Activated T-helper 1 cell treated with anti-CD3 and anti-CD28 coated beads, Interleukin-12 subunit alpha, Interleukin-12 subunit beta, Interleukin-2, Interleukin-4 antibody, amounts not matched to agents 30 ng/mL and 10 ng/mL and 1 ng/mL, durations not matched to agents 14 hours and 24 hours and 36 hours (primary cell): ENCODE data around the gene NOL9. TPM values are rescaled to one million over a fixed set of nuclear protein-coding genes. Genes with fewer than 3 reads are reported as not detected.

Experiments used
- DNase-seq: peaks from one replicate; pipeline ENCODE4 v3.0.0; 2021; ENCODE audit warnings: low spot score
- H3K27ac Mint-ChIP-seq: one replicate; pipeline ENCODE4 v1.8.0; 2021; ENCODE audit warnings: mild to moderate bottlenecking, mixed read lengths
- H3K27me3 Mint-ChIP-seq: one replicate; pipeline ENCODE4 v1.8.0; 2022; ENCODE audit warnings: mild to moderate bottlenecking, moderate library complexity, mixed read lengths; ENCODE audit not compliant: insufficient read depth
- H3K36me3 Mint-ChIP-seq: one replicate; pipeline ENCODE4 v1.8.0; 2021; ENCODE audit warnings: low read depth, mixed read lengths
- H3K4me1 Mint-ChIP-seq: one replicate; pipeline ENCODE4 v1.8.0; 2021; ENCODE audit warnings: low read depth, mixed read lengths
- H3K4me3 Mint-ChIP-seq: one replicate; pipeline ENCODE4 v1.8.0; 2021; ENCODE audit warnings: mild to moderate bottlenecking, moderate library complexity, mixed read lengths
- H3K9me3 Mint-ChIP-seq: one replicate; pipeline ENCODE4 v1.8.0; 2021; ENCODE audit warnings: mixed read lengths
- intact Hi-C: fragments of 100-400 bp; cut with micrococcal nuclease; formaldehyde crosslinking; loops from one replicate; pipeline ENCODE4 v1.15.1; 2024
- total RNA-seq: library from RNA; stranded (reverse); gene quantifications from 2 replicates; pipeline ENCODE4 v1.2.3, GENCODE V29; 2022

NOL9 gene
- total RNA-seq, 1 donor from 2014 or later, result 50.4 TPM

DNA sequence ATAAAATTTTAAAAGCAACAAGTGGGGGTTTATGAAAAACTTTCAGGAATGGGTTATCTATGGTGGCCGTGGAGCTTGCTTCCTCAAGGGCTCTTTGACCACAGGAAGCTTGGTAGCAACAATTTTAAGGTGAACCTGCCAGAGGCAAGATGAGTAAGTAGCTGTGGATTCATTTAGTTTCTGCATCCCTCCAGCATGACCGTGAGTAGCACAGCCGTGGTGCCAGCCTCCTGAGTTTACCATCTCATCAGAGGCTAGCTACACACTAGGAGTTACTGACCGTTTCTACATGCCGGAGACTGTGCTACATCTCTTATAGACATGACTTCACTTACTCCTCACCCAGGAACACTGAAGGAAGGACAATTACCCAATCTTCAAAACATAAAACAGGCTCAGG lies 32.8 kb downstream of the NOL9 start:
- H3K27me3 Mint-ChIP-seq, result no peaks in the 10 kb centered on the region
- H3K4me1 Mint-ChIP-seq, result no peaks in the 10 kb centered on the region
- H3K36me3 Mint-ChIP-seq, result peaks cover 15% of the 10 kb centered on the region
- no peak overlapping the region for H3K4me3 Mint-ChIP-seq
- intact Hi-C loops, result no loop called here
- H3K9me3 Mint-ChIP-seq, result no peaks in the 10 kb centered on the region
- DNase-seq, result no peak
- H3K27ac Mint-ChIP-seq, result no peak overlapping the region

DNA sequence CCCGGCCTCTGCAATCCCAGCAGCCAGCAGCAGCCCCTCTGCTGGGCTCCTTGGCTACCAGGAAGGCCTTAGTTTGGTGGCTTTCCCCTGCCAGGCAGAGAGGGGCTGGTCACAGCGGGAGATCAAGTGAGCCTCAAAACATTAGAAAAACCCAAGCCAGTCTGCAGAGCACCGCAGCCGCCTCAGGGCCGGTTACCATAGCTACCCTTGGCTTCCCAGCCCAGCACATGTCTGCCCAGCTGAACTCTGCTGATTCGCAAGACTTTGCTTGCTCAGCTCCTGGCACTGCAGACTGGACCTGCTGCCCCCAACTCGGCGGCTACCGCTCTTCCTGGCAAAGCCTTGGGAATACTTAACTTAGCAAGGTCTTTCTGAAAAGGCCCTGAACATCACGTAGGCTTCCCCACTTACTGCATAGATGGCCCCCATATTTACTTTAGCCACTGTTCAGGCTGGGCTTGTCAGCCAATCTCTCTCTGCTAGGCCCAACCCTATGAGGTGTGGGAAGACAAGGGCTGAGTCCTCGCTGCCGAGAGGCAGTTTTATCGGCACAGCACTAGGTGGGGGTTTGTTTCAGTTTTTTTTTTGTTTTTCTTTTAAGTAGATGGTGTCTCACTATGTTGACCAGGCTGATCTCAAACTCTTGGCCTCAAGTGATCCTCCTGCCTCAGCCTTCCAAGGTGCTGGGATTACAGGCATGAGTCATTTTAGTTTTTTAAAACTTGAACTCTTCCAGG lies 34.2 kb downstream of the NOL9 start:
- Mint-ChIP-seq H3K36me3 (peaks cover 9% of the 10 kb centered on the region), H3K27me3 (no peaks in the 10 kb centered on the region), H3K27ac (no peak overlapping the region), H3K4me3 (no peak overlapping the region), H3K9me3 (no peaks in the 10 kb centered on the region), H3K4me1 (no peaks in the 10 kb centered on the region)
- DNase-seq, result no peak
- intact Hi-C loops, result no loop called here

DNA sequence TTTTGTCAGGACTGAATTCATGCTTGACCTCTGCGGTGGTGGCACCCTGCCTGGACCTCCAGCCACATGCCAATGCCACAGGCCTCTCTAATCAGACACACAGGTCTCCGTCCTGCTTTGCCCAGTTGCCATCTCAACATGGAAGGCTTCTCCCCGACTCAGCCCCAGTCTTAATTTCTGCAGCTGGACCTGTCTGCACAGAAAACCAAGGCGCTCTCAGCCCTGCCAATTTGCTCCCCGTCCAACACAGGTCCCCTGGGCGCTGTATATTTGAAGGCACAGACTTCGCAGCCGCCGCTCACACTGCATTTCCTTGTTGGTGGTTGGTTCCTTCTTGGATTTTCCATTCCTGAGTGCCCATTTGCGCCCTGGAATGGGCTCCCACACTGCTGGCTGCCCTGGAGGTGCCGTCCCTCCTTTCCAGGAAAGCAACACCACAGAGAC lies 34.8 kb downstream of the NOL9 start:
- no peaks in the 10 kb centered on the region for H3K27me3 Mint-ChIP-seq
- H3K4me1 Mint-ChIP-seq, result no peaks in the 10 kb centered on the region
- H3K9me3 Mint-ChIP-seq, result no peaks in the 10 kb centered on the region
- H3K4me3 Mint-ChIP-seq, result no peak overlapping the region
- intact Hi-C loops, result no loop called here
- peaks cover 9% of the 10 kb centered on the region for H3K36me3 Mint-ChIP-seq
- H3K27ac Mint-ChIP-seq, result no peak overlapping the region
- DNase-seq, result no peak

DNA sequence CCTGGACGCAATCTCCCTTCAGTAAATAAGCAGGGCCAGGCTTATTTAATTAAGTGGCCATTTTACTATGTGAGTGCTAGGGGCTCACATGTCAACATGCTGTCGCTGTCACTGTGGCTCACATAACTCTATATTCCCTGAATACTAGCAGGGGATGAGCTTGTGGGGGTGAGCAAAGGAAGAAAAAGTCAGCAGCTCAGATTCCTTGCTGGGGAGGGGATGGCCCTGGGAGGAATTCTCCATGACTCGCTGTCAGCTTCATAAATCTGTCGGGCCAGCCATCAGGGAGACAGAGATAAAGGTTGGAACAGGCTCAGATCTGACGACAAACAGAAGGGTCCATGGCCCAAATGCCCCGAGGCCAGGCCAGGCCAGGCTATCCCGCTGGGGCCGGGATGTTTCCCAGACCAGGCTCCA lies 36.9 kb downstream of the NOL9 start:
- intact Hi-C loops, result no loop called here
- H3K36me3 Mint-ChIP-seq, result peaks cover 3% of the 10 kb centered on the region
- no peak for DNase-seq
- no peak overlapping the region for H3K27ac Mint-ChIP-seq
- H3K9me3 Mint-ChIP-seq, result no peaks in the 10 kb centered on the region
- H3K4me3 Mint-ChIP-seq, result no peak overlapping the region
- H3K4me1 Mint-ChIP-seq, result no peaks in the 10 kb centered on the region
- H3K27me3 Mint-ChIP-seq, result no peaks in the 10 kb centered on the region

DNA sequence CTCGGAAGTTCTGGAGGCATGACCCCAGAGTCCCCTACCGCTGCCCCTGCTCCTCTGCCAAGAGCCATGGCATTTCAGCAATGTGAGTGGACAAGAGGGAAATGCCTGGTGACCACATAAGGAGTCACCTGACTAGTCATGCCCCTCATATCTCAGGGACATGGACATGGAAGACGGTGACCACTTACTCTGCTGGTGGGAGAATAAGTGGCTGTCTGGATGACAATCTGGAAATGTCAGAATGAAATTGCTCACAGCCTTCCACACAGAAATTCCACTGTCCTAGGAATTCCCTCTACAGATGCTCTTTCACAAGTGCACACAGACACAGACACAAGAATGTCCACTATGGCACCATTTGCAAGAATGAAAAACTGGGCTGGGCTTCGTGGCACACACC lies 38.5 kb downstream of the NOL9 start:
- no peaks in the 10 kb centered on the region for H3K9me3 Mint-ChIP-seq

DNA sequence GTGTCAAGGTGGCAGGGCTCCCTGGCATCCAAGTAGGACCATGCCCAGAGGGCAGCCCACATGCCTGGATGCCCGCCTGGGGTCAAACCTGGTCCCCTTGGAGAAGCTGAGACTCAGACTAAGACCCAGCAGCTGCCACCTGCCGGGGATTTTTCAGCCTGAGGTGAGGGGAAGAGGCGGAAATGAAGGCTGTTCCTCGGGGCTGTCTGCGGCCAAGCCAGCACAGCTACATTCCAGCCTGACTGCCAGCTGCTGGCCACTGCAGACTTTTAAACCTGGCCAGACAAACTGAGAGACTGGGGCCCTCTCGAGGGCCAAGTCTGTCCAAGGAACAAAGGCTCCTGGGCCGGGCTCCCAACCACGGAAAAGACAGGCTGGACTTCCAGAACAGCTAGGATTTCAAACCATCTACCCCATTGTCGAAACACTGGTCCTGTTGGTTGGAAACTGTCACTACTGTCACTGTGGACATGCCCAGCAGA lies 41.0 kb downstream of the NOL9 start:
- no peaks in the 10 kb centered on the region for H3K9me3 Mint-ChIP-seq
- H3K27ac Mint-ChIP-seq, result no peak overlapping the region
- H3K27me3 Mint-ChIP-seq, result no peaks in the 10 kb centered on the region
- DNase-seq, result no peak
- intact Hi-C loops, result no loop called here
- no peaks in the 10 kb centered on the region for H3K4me1 Mint-ChIP-seq
- no peak overlapping the region for H3K4me3 Mint-ChIP-seq
- no peaks in the 10 kb centered on the region for H3K36me3 Mint-ChIP-seq

More for the DNA sequence above, 38.5 kb downstream of the NOL9 start:
- H3K4me3 Mint-ChIP-seq, result no peak overlapping the region
- no peaks in the 10 kb centered on the region for H3K27me3 Mint-ChIP-seq
- H3K36me3 Mint-ChIP-seq, result no peaks in the 10 kb centered on the region
- intact Hi-C loops, result no loop called here
- DNase-seq, result no peak
- H3K4me1 Mint-ChIP-seq, result no peaks in the 10 kb centered on the region
- H3K27ac Mint-ChIP-seq, result no peak overlapping the region

DNA sequence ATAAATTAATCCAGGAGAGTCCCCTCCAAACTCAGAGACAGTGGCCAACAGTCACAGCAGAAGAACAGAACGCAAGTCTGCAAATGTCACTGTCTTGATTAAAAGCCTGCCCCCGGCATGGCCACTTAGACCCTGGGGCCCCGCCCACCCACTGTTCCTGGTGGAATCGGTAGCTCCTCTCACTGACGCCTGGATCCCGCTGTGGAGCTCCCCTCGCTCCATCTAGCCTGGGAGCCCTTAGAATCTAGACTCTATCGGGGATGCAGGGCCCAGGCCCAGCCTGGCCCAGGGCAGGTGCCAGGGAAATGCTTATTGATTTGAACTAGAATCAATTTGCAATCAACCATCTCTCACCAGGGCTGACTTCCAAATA lies 41.4 kb downstream of the NOL9 start:
- Mint-ChIP-seq H3K27me3 (no peaks in the 10 kb centered on the region), H3K4me3 (no peak overlapping the region), H3K9me3 (no peaks in the 10 kb centered on the region), H3K36me3 (no peaks in the 10 kb centered on the region), H3K4me1 (no peaks in the 10 kb centered on the region), H3K27ac (no peak overlapping the region)
- intact Hi-C loops, result no loop called here
- no peak for DNase-seq

DNA sequence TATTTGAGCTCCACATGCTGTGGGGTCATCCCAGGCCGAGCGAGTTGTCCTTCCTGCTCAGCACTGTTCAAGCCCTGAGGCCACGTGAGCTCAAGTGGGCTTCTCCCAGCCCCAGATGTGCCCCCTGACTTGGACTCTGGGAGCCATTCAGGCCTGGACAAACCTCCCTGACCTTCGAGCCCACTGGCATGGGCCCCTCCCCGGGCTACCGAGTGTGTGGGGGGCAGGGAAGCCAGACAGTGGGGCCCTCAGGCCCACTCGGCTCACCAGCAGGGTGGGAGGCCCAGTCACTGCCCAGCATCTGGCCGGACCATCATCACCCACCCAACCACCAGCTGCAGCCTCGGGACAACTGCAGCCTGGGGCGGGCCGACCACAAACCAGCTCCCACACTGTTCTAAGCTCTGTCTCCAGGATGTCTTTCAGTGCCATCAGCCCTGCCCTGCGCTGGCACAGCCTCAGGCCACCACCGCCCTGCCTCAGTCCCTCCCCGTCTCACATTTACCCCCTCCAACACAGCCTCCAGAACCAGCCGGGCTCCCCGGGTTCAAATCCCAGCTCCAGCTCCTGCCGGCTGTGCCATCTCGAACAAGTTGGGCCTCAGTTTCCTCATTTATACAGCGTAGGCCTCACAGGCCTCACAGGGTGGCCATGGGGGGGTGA lies 41.9 kb downstream of the NOL9 start:
- no peaks in the 10 kb centered on the region for H3K4me1 Mint-ChIP-seq
- no peak overlapping the region for H3K27ac Mint-ChIP-seq
- no peaks in the 10 kb centered on the region for H3K36me3 Mint-ChIP-seq
- H3K9me3 Mint-ChIP-seq, result no peaks in the 10 kb centered on the region
- H3K4me3 Mint-ChIP-seq, result no peak overlapping the region
- no peak for DNase-seq
- no peaks in the 10 kb centered on the region for H3K27me3 Mint-ChIP-seq
- intact Hi-C loops, result no loop called here

DNA sequence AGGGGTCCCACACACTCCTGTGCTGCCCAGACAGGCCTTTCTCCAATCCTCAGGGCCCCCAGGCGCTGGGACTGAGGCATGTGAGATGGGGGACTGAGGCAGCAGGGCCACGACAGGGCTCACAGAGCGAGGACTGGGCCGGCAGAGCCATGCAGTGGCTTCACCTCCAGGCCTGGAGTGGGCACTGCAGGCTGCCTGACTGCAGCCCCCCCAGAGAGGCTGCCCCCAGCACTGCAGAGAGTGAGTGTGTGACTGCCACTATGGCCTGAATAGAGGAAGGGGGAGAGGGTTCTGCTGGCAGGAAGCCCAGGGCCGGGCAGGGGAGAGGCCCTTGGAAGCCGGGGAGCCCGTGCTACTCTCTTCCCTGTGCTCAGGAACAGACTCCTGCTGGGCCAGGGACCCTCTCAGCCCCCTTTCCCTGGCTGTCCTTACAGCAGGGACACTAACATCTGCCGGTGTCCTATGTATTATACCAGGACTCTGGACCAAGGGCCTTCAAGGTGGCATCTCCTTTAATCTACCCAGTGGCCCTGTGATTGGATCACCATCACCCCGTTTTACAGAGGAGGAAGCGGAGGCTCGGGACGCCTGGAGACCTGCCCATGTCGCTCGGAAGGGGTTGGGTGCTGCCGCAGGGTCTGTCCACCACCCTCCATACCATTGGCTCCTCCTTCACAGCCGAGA lies 42.6 kb downstream of the NOL9 start:
- no peak for DNase-seq
- Mint-ChIP-seq H3K4me1 (no peaks in the 10 kb centered on the region), H3K4me3 (no peak overlapping the region), H3K27me3 (no peaks in the 10 kb centered on the region), H3K27ac (no peak overlapping the region), H3K9me3 (no peaks in the 10 kb centered on the region), H3K36me3 (no peaks in the 10 kb centered on the region)
- intact Hi-C loops, result no loop called here

DNA sequence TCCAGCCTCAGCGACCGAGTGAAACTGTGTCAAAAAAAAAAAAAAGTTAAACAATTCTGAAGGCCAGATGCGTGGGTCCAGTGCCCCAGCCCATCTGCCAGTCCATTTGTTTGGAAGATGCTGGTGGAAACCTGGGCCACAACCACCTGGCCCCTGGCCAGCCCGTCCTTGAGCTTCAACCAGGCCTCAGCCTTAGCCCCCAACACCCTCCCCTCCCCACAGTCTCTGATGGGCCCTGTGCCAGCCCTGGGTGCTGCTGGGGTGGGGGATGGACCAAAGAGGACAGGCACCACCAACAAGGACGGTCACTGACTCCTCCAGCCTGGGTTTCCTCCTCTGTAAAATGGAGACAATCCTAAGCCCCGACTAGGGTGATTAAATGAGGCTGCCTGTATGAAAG lies 43.3 kb downstream of the NOL9 start:
- H3K9me3 Mint-ChIP-seq, result no peaks in the 10 kb centered on the region
- no peaks in the 10 kb centered on the region for H3K4me1 Mint-ChIP-seq
- H3K4me3 Mint-ChIP-seq, result no peak overlapping the region
- H3K27me3 Mint-ChIP-seq, result no peaks in the 10 kb centered on the region
- no peaks in the 10 kb centered on the region for H3K36me3 Mint-ChIP-seq
- no peak overlapping the region for H3K27ac Mint-ChIP-seq
- DNase-seq, result no peak
- intact Hi-C loops, result no loop called here

DNA sequence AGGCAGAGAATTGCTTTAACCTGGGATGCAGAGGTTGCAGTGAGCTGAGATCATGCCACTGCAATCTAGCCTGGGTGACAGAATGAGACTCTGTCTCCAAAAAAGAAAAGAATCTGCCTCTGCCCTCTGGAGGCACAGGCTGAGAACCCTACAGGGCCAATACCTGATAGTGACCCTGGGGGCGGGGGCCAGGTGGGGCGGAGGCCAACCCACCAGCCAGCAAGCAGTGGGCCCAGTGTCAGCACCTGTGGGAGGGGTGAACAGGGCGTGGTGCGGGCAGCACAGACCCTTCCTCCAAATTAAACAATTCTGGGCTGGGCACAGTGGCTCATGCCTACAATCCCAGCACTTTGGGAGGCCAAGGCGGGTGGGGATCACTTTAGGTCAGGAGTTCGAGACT lies 43.8 kb downstream of the NOL9 start:
- no peak for DNase-seq
- H3K4me3 Mint-ChIP-seq, result no peak overlapping the region
- intact Hi-C loops, result no loop called here
- H3K9me3 Mint-ChIP-seq, result no peaks in the 10 kb centered on the region
- H3K27ac Mint-ChIP-seq, result no peak overlapping the region
- no peaks in the 10 kb centered on the region for H3K27me3 Mint-ChIP-seq
- H3K4me1 Mint-ChIP-seq, result no peaks in the 10 kb centered on the region
- H3K36me3 Mint-ChIP-seq, result no peaks in the 10 kb centered on the region

DNA sequence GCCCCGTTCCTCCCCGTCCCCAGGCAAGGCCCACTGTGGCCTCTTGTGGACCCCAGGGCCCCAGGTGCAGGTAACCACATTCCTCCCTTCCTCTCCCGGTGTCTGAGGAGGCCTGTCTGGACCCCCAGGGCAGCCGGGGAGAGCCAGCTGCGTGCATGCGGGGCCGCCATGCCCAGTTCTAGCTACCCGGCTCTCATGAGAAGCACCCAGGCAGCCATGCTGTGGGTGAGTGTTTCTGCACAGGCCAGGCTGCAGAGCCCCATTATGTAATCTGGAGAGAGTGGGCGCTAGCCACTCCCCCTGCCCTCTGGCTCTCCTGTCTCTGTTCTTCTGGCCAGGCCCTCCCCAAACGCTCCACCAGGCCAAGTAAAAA lies 44.4 kb downstream of the NOL9 start:
- H3K4me1 Mint-ChIP-seq, result no peaks in the 10 kb centered on the region
- no peaks in the 10 kb centered on the region for H3K9me3 Mint-ChIP-seq
- no peak overlapping the region for H3K4me3 Mint-ChIP-seq
- no peak overlapping the region for H3K27ac Mint-ChIP-seq
- DNase-seq, result no peak
- no peaks in the 10 kb centered on the region for H3K27me3 Mint-ChIP-seq
- no peaks in the 10 kb centered on the region for H3K36me3 Mint-ChIP-seq
- intact Hi-C loops, result no loop called here

DNA sequence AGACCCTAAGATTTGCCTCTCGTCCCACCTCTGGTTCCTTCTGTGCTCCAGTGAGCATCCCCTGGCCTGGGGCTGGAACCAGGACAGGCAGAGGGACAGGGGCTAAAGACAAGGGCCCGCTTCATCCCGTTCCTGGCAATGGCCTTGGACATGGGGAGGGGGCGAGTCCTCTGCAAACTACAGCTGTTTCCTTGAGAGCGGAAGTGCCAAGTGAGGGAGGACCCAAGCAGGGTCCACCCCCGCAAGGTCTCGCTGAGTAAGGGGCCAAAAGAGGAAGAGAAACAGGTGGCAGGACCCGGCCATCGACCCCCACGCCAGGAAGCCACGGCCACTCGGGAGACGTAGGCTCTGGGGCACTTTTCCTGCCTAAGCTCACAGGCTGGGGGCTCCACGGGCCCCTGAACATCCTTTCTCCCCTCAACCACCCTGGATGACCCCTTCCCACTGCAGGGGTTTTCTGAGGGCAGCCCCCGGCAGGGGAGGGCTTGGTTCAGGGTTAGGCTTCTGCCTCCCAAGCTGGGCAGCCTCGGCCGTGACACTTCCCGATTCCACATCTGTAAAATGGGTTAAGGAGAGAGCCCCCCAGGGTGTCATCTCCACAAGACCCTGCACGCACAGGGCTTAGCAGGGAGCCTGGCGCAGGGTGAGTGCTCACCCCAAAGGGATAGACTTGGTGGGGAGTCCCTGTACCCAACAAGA lies 44.9 kb downstream of the NOL9 start:
- H3K27me3 Mint-ChIP-seq, result no peaks in the 10 kb centered on the region
- DNase-seq, result no peak
- H3K9me3 Mint-ChIP-seq, result no peaks in the 10 kb centered on the region
- no peaks in the 10 kb centered on the region for H3K4me1 Mint-ChIP-seq
- intact Hi-C loops, result no loop called here
- no peak overlapping the region for H3K4me3 Mint-ChIP-seq
- no peak overlapping the region for H3K27ac Mint-ChIP-seq
- H3K36me3 Mint-ChIP-seq, result no peaks in the 10 kb centered on the region
